ENCODE measurements around the gene CHGA.

CHGA gene

GRCh38 chr14:92946847-92947545, 24.0 kb downstream of the CHGA start:
- no peak for ATAC-seq
- TF ChIP-seq ZFP30 (CRISPR knock-in tag; IDR thresholded peaks at IDR 0.05) (no peak), ZNF70 (CRISPR knock-in tag; IDR thresholded peaks at IDR 0.05) (no peak), ARNTL (CRISPR knock-in tag; IDR thresholded peaks at IDR 0.05; ENCODE audit: borderline replicate concordance, low read depth) (no peak), OSR1 (CRISPR knock-in tag; IDR thresholded peaks at IDR 0.05) (no peak)

GRCh38 chr14:92948647-92949046, 25.7 kb downstream of the CHGA start:
- ATAC-seq, result no peak
- TF ChIP-seq TCF4 (CRISPR knock-in tag; IDR thresholded peaks at IDR 0.05; ENCODE audit: borderline replicate concordance) (no peak), ARNTL (CRISPR knock-in tag; IDR thresholded peaks at IDR 0.05; ENCODE audit: borderline replicate concordance, low read depth) (no peak), ZNF565 (CRISPR knock-in tag; conservative IDR thresholded peaks at IDR 0.05; ENCODE audit: low read depth) (no peak), ZC3H10 (CRISPR knock-in tag; IDR thresholded peaks at IDR 0.05) (no peak), ZNF8 (CRISPR knock-in tag; IDR thresholded peaks at IDR 0.05) (no peak), GLIS3 (CRISPR knock-in tag; IDR thresholded peaks at IDR 0.05) (no peak), POU6F1 (CRISPR knock-in tag; IDR thresholded peaks at IDR 0.05; ENCODE audit: borderline replicate concordance, low read depth) (no peak)

GRCh38 chr14:92949496-92950192, 26.7 kb downstream of the CHGA start:
- ATAC-seq, result no peak
- no peak for TF ChIP-seq ZFP3 (CRISPR knock-in tag; IDR thresholded peaks at IDR 0.05)
- no peak for TF ChIP-seq BACH2 (CRISPR knock-in tag; IDR thresholded peaks at IDR 0.05; ENCODE audit: borderline replicate concordance)
- TF ChIP-seq TSHZ2 (CRISPR knock-in tag; IDR thresholded peaks at IDR 0.05), result no peak
- no peak for TF ChIP-seq ARNTL (CRISPR knock-in tag; IDR thresholded peaks at IDR 0.05; ENCODE audit: borderline replicate concordance, low read depth)
- no peak for TF ChIP-seq POU6F1 (CRISPR knock-in tag; IDR thresholded peaks at IDR 0.05; ENCODE audit: borderline replicate concordance, low read depth)
- no peak for TF ChIP-seq GLIS3 (CRISPR knock-in tag; IDR thresholded peaks at IDR 0.05)
- no peak for TF ChIP-seq CSRNP3 (CRISPR knock-in tag; IDR thresholded peaks at IDR 0.05)
- TF ChIP-seq CSDC2 (CRISPR knock-in tag; IDR thresholded peaks at IDR 0.05), result no peak
- no peak for TF ChIP-seq SNAI2 (CRISPR knock-in tag; IDR thresholded peaks at IDR 0.05)
- no peak for TF ChIP-seq ZNF70 (CRISPR knock-in tag; IDR thresholded peaks at IDR 0.05)
- no peak for TF ChIP-seq CREB5 (CRISPR knock-in tag; IDR thresholded peaks at IDR 0.05; ENCODE audit: low read depth)
- no peak for TF ChIP-seq PATZ1 (CRISPR knock-in tag; IDR thresholded peaks at IDR 0.05; ENCODE audit: borderline replicate concordance)
- no peak for TF ChIP-seq TCF4 (CRISPR knock-in tag; IDR thresholded peaks at IDR 0.05; ENCODE audit: borderline replicate concordance)
- TF ChIP-seq RARB (CRISPR knock-in tag; IDR thresholded peaks at IDR 0.05), result no peak
- no peak for TF ChIP-seq ZC3H10 (CRISPR knock-in tag; IDR thresholded peaks at IDR 0.05)
- no peak for TF ChIP-seq ZNF565 (CRISPR knock-in tag; conservative IDR thresholded peaks at IDR 0.05; ENCODE audit: low read depth)
- TF ChIP-seq ISL1 (CRISPR knock-in tag; IDR thresholded peaks at IDR 0.05), result no peak
